Measurements from ENCODE around the gene RBM47. TPM values are rescaled to one million over a fixed set of nuclear protein-coding genes. Genes with fewer than 3 reads are reported as not detected.

Gene RBM47
- total and polyA plus RNA-seq, 2 of the 4 experiments (the other 2 are of a cell fraction) = 0.44 to 1.1 TPM

- Histone ChIP-seq H3K9ac (ENCODE audit: low read depth, low read length) (no peak overlapping the region), H3K9me3 (ENCODE audit: control insufficient read depth, insufficient read depth, low read length) (no peaks in the 10 kb centered on the region), H3K18ac (ENCODE audit: low read depth, low read length) (no peak overlapping the region), H3K23ac (ENCODE audit: low read depth, low read length) (no peak overlapping the region), H3K79me1 (ENCODE audit: low read depth in 1 of 2, low read length in 2 of 2) (no peaks in the 10 kb centered on the region), H3K27me3 (ENCODE audit: control insufficient read depth, insufficient read depth, low read length) (peaks cover 12% of the 10 kb centered on the region), H2AK9ac (replicated peaks; ENCODE audit: low read depth, low read length, poor library complexity) (no peak overlapping the region), H2AK5ac (ENCODE audit: low read depth, low read length) (no peak overlapping the region), H2BK120ac (ENCODE audit: low read depth, low read length) (no peak overlapping the region), H3K36me3 (ENCODE audit: control insufficient read depth, insufficient read depth, low read length) (no peaks in the 10 kb centered on the region), H3K14ac (replicated peaks; ENCODE audit: low read depth, low read length) (no peak overlapping the region), H3K4me2 (ENCODE audit: low read depth, low read length) (no peak overlapping the region), H3K4me1 (ENCODE audit: control insufficient read depth, insufficient read depth, low read length) (no peaks in the 10 kb centered on the region), H2AFZ (replicated peaks; ENCODE audit: low read length, poor library complexity) (no peak overlapping the region), H4K8ac (ENCODE audit: low read depth in 2 of 2, low read length in 2 of 2) (no peak overlapping the region), H4K5ac (ENCODE audit: low read depth, low read length) (no peak overlapping the region), H3K4ac (ENCODE audit: low read depth, low read length) (no peak overlapping the region), H4K91ac (ENCODE audit: insufficient read depth, low read depth, low read length) (no peak overlapping the region), H2BK15ac (ENCODE audit: low read depth, low read length) (no peak overlapping the region), H3K9me1 (ENCODE audit: insufficient read depth, low read length) (no peaks in the 10 kb centered on the region), H3K56ac (ENCODE audit: extremely low read depth, insufficient read depth, low read length) (no peak overlapping the region), H2BK5ac (ENCODE audit: low read depth, low read length, poor library complexity, severe bottlenecking) (no peak overlapping the region), H2BK20ac (ENCODE audit: low read depth, low read length) (no peak overlapping the region), H4K20me1 (ENCODE audit: insufficient read depth, low read length) (no peaks in the 10 kb centered on the region), H3K27ac (ENCODE audit: insufficient read depth, low read length) (no peak overlapping the region), H3K4me3 (ENCODE audit: insufficient read depth, low read depth, low read length) (no peak overlapping the region)
- DNase-seq (no peak), ATAC-seq (ENCODE audit: low read depth) (no peak)
- intact Hi-C loops (cut with micrococcal nuclease) = no loop called here
- no CpG with 5 or more reads among the region's 4 CpGs for WGBS, 2 experiments (ENCODE audit: extremely low coverage in 2 of 2, insufficient read length in 1 of 2)
- ChIA-PET POLR2A (ENCODE audit: unreplicated experiment) (no interaction called here), CTCF (interaction anchor here (1.2 kb wide), 1 partner anchor 73 kb away, joined by 3 read pairs; no protein-coding TSS in a partner anchor)
- TF ChIP-seq CEBPB (IDR thresholded peaks at IDR 0.05; ENCODE audit: low read depth, low read length) = no peak
- no peak for TF ChIP-seq RCOR1 (IDR thresholded peaks at IDR 0.05; ENCODE audit: insufficient replicate concordance, low read length)
- TF ChIP-seq CTCF (conservative IDR thresholded peaks at IDR 0.05; ENCODE audit: low read depth, low read length) = no peak
- TF ChIP-seq ELK1 (IDR thresholded peaks at IDR 0.05; ENCODE audit: borderline replicate concordance, low read depth, low read length) = no peak
- no peak for TF ChIP-seq MAFK (IDR thresholded peaks at IDR 0.05; ENCODE audit: low read depth, low read length)
- no peak for TF ChIP-seq BHLHE40 (IDR thresholded peaks at IDR 0.05; ENCODE audit: low read depth, low read length)
- no peak for TF ChIP-seq POLR2A (IDR thresholded peaks at IDR 0.05; ENCODE audit: low read depth, low read length)
- TF ChIP-seq CHD1 (IDR thresholded peaks at IDR 0.05; ENCODE audit: low read depth, low read length) = no peak
- TF ChIP-seq RFX5 (IDR thresholded peaks at IDR 0.05; ENCODE audit: low read depth, low read length) = no peak
- TF ChIP-seq SMC3 (IDR thresholded peaks at IDR 0.05; ENCODE audit: low read depth, low read length) = no peak
- no peak for TF ChIP-seq MAZ (IDR thresholded peaks at IDR 0.05; ENCODE audit: borderline replicate concordance, low read depth, low read length)
- TF ChIP-seq FOS (IDR thresholded peaks at IDR 0.05; ENCODE audit: low read depth, low read length) = no peak
- no peak for TF ChIP-seq RAD21 (IDR thresholded peaks at IDR 0.05; ENCODE audit: low read length)
- no peak for TF ChIP-seq NFE2L2 (IDR thresholded peaks at IDR 0.05; ENCODE audit: low read depth, low read length)
- TF ChIP-seq, protein P1, sequence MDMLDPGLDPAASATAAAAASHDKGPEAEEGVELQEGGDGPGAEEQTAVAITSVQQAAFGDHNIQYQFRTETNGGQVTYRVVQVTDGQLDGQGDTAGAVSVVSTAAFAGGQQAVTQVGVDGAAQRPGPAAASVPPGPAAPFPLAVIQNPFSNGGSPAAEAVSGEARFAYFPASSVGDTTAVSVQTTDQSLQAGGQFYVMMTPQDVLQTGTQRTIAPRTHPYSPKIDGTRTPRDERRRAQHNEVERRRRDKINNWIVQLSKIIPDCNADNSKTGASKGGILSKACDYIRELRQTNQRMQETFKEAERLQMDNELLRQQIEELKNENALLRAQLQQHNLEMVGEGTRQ (IDR thresholded peaks at IDR 0.05; ENCODE audit: low read depth, low read length) = no peak
- TF ChIP-seq MXI1 (IDR thresholded peaks at IDR 0.05; ENCODE audit: borderline replicate concordance, low read depth, low read length) = no peak
- BruUV-seq (replicated peaks) = no TSS peak
- dilution Hi-C loops (cut with HindIII; ENCODE audit: low sequenced_read_pairs, unreplicated experiment) = no loop called here
- in situ Hi-C loops (cut with MboI; ENCODE audit: low sequenced_read_pairs) = no loop called here
Measured at GRCh38 chr4:40389986-40390385, 239.7 kb downstream of the RBM47 start.
